RWPE2 (cell line): ENCODE data around the gene DOCK11.
"Not testable (repeated sequence)": the region's sequence is repeated elsewhere in the genome, so short reads cannot be mapped to it uniquely, and the experiment has no call there.

Source experiments
- ATAC-seq: fragments of 200-7000 bp; cut with Tn5 transposase; 3 replicates; pipeline ENCODE4 v1.9.1; 2021; ENCODE audit warnings: low read depth
- DNase-seq: peaks from one replicate; pipeline ENCODE4 v3.0.0-alpha.2; 2020; ENCODE audit warnings: low spot score
- H3K27ac ChIP-seq: fragments of 450-650 bp; 2 replicates; pipeline ENCODE4 v1.5.1; 2017; ENCODE audit warnings: mild to moderate bottlenecking; ENCODE audit not compliant: poor library complexity, severe bottlenecking
- H3K27me3 ChIP-seq: fragments of 250-450 bp; sonication (Bioruptor Pico); 2 replicates; pipeline ENCODE4 v1.5.1; 2021; ENCODE audit warnings: mild to moderate bottlenecking, moderate library complexity; ENCODE audit not compliant: insufficient read depth, poor library complexity, severe bottlenecking
- H3K36me3 ChIP-seq: fragments of 250-450 bp; sonication (Bioruptor Pico); 2 replicates; pipeline ENCODE4 v1.5.1; 2020; ENCODE audit warnings: low read depth, mild to moderate bottlenecking, moderate library complexity
- H3K4me1 ChIP-seq: fragments of 250-450 bp; sonication (Bioruptor Pico); 2 replicates; pipeline ENCODE4 v1.5.1; 2021; ENCODE audit warnings: mild to moderate bottlenecking, moderate library complexity; ENCODE audit not compliant: insufficient read depth, poor library complexity, severe bottlenecking
- H3K4me3 ChIP-seq: fragments of 250-450 bp; sonication (Bioruptor Pico); 2 replicates; pipeline ENCODE4 v1.5.1; 2021; ENCODE audit warnings: mild to moderate bottlenecking, moderate library complexity; ENCODE audit not compliant: severe bottlenecking
- H3K9me3 ChIP-seq: fragments of 250-450 bp; sonication (Bioruptor Pico); 2 replicates; pipeline ENCODE4 v1.5.1; 2021; ENCODE audit warnings: mild to moderate bottlenecking, moderate library complexity; ENCODE audit not compliant: severe bottlenecking
- TF ChIP-seq, protein P1 (sequence below): fragments of 450-650 bp; IDR thresholded peaks from one replicate; pipeline ENCODE4 v1.5.1; 2017; ENCODE audit warnings: mild to moderate bottlenecking, moderate library complexity; ENCODE audit not compliant: poor library complexity, severe bottlenecking

DOCK11 gene

GRCh38 chrX:118468122-118468521 lies 27.5 kb upstream of the DOCK11 start:
- ATAC-seq: no peak

GRCh38 chrX:118470721-118471347 lies 24.8 kb upstream of the DOCK11 start:
- ATAC-seq, DNase-seq, H3K9me3 ChIP-seq, H3K36me3 ChIP-seq, H3K27ac ChIP-seq, H3K4me1 ChIP-seq, H3K27me3 ChIP-seq, H3K4me3 ChIP-seq: not testable (repeated sequence)

More at GRCh38 chrX:118468122-118468521, 27.5 kb upstream of the DOCK11 start:
- no peak for DNase-seq
- Histone ChIP-seq H3K4me3 (no peak overlapping the region), H3K36me3 (no peaks in the 10 kb centered on the region), H3K4me1 (no peaks in the 10 kb centered on the region), H3K9me3 (no peaks in the 10 kb centered on the region), H3K27me3 (no peaks in the 10 kb centered on the region), H3K27ac (no peak overlapping the region)
- TF ChIP-seq, protein P1, sequence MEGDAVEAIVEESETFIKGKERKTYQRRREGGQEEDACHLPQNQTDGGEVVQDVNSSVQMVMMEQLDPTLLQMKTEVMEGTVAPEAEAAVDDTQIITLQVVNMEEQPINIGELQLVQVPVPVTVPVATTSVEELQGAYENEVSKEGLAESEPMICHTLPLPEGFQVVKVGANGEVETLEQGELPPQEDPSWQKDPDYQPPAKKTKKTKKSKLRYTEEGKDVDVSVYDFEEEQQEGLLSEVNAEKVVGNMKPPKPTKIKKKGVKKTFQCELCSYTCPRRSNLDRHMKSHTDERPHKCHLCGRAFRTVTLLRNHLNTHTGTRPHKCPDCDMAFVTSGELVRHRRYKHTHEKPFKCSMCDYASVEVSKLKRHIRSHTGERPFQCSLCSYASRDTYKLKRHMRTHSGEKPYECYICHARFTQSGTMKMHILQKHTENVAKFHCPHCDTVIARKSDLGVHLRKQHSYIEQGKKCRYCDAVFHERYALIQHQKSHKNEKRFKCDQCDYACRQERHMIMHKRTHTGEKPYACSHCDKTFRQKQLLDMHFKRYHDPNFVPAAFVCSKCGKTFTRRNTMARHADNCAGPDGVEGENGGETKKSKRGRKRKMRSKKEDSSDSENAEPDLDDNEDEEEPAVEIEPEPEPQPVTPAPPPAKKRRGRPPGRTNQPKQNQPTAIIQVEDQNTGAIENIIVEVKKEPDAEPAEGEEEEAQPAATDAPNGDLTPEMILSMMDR: no peak

DNA sequence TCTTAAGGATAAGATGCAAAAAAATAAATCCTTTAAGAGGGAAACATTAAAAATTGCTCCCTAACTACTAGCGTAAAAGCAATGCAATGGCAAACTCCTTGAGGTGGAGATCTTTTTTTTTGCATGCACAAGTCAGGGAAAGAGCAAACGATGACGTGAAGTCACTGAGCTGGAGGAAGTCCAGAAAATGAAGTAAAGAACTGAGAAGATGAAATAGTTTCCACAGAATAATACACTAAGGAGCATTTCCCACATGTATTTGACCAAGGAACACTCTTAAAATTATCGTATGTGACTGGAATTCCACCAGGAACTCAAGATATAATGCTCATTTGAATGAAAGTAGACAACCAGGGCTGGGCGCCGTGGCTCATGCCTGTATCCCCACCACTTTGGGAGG lies 21.0 kb upstream of the DOCK11 start:
- H3K27me3 ChIP-seq: no peaks in the 10 kb centered on the region
- DNase-seq: no peak
- no peaks in the 10 kb centered on the region for H3K9me3 ChIP-seq
- ATAC-seq: no peak
- H3K36me3 ChIP-seq: no peaks in the 10 kb centered on the region
- H3K27ac ChIP-seq: no peak overlapping the region
- H3K4me3 ChIP-seq: no peak overlapping the region
- TF ChIP-seq, protein P1: no peak
- no peaks in the 10 kb centered on the region for H3K4me1 ChIP-seq

- ATAC-seq (no peak), DNase-seq (no peak)
- no peak overlapping the region for H3K4me3 ChIP-seq
- H3K27me3 ChIP-seq: no peaks in the 10 kb centered on the region
- no peaks in the 10 kb centered on the region for H3K36me3 ChIP-seq
- no peaks in the 10 kb centered on the region for H3K9me3 ChIP-seq
- TF ChIP-seq, protein P1: no peak
- H3K27ac ChIP-seq: no peak overlapping the region
- no peaks in the 10 kb centered on the region for H3K4me1 ChIP-seq
Measured at GRCh38 chrX:118475903-118476302, 19.7 kb upstream of the DOCK11 start.

DNA sequence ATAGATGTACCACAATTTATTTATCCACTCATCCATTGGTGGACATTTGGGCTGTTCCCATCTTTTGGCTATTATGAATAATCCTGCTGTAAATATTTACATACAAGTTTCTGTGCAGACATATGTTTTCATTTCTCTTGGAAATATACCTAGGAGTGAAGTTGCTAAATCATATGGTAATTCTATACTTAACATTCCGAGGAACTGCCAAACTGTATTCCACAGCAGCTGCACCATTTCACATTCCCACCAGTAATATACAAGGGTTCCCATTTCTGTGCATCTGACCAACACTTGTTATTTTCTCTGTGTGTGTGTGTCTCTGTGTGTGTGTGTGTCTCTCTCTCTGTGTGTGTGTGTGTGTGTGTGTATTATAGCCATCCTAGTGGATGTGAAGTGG lies 15.4 kb upstream of the DOCK11 start:
- TF ChIP-seq, protein P1: no peak
- Histone ChIP-seq H3K4me1 (no peaks in the 10 kb centered on the region), H3K4me3 (no peak overlapping the region), H3K9me3 (no peaks in the 10 kb centered on the region), H3K27ac (no peak overlapping the region), H3K27me3 (no peaks in the 10 kb centered on the region), H3K36me3 (no peaks in the 10 kb centered on the region)
- ATAC-seq (no peak), DNase-seq (no peak)

DNA sequence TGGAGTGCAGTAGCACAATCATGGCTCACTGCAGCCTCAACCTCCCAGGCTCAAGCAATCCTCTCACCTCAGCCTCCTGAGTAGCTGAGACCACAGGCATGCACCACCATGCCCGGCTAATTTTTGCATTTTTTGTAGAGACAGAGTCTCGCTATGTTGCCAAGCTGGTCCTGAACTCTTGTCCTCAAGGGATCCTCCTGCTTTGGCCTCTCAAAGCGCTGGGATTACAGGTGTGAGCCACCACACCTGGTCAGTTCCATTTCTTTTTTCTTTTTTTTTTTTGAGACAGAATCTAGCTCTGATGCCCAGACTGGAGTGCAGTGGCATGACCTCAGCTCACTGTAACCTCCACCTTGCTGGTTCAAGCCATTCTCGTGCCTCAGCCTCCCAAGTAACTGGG lies 13.2 kb upstream of the DOCK11 start:
- not testable (repeated sequence) for H3K4me3 ChIP-seq, H3K36me3 ChIP-seq, H3K9me3 ChIP-seq, ATAC-seq, H3K27ac ChIP-seq, H3K4me1 ChIP-seq, DNase-seq, H3K27me3 ChIP-seq
